ENCODE measurements around the gene LAMA1. TPM values are rescaled to one million over a fixed set of nuclear protein-coding genes. Genes with fewer than 3 reads are reported as not detected.

LAMA1 gene
- total RNA-seq, 1 donor = 20.7 TPM

DNA sequence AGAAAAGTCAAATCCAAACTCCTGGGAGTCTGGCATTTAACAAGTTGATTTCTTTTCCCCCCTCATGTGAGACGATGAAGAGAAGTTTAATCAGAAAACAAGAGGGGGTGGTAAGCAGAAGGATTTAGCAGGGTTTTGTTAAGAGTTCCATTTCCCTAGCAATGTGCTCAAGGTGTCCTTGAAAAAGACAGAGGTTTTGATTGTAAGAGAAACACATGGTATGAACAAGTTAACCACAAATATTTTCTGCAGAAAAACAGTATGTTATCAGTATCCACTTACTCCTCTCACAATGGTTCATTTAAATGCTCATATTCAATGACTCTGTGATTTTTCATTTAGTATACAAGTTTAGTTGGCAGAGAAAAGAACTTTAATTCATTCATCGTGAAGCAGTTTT lies 26.8 kb downstream of the LAMA1 start:
- DNase-seq (ENCODE audit: low read depth) = peak; percentile 2
- no peak overlapping the region for H3K4me3 ChIP-seq (ENCODE audit: low read depth, low read length)
- TF ChIP-seq, protein P1, sequence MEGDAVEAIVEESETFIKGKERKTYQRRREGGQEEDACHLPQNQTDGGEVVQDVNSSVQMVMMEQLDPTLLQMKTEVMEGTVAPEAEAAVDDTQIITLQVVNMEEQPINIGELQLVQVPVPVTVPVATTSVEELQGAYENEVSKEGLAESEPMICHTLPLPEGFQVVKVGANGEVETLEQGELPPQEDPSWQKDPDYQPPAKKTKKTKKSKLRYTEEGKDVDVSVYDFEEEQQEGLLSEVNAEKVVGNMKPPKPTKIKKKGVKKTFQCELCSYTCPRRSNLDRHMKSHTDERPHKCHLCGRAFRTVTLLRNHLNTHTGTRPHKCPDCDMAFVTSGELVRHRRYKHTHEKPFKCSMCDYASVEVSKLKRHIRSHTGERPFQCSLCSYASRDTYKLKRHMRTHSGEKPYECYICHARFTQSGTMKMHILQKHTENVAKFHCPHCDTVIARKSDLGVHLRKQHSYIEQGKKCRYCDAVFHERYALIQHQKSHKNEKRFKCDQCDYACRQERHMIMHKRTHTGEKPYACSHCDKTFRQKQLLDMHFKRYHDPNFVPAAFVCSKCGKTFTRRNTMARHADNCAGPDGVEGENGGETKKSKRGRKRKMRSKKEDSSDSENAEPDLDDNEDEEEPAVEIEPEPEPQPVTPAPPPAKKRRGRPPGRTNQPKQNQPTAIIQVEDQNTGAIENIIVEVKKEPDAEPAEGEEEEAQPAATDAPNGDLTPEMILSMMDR (IDR thresholded peaks at IDR 0.05; ENCODE audit: insufficient read depth, low read depth, low read length) = no peak

DNA sequence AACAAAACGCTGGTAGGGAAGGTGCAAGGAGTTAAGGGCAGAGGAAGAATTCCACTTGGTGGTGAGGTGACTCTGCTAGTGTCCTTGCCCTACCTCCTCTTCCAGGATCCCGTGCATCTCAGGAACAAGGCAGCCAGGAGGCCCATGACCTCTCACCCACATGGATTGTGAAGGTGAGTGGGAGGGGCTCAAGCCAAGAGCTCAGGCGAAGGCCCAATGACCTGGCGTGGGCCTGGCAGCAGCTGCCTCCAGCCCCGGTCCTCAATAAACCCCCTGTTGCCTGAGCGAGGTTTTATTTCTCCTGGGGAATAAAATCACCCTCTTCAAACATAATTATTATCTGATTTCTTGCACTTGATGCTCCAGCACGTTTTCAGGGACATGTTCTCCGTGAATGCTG lies 28.2 kb downstream of the LAMA1 start:
- DNase-seq (ENCODE audit: low read depth) = no peak
- TF ChIP-seq, protein P1 (IDR thresholded peaks at IDR 0.05; ENCODE audit: insufficient read depth, low read depth, low read length) = no peak
- H3K4me3 ChIP-seq (ENCODE audit: low read depth, low read length) = no peak overlapping the region

DNA sequence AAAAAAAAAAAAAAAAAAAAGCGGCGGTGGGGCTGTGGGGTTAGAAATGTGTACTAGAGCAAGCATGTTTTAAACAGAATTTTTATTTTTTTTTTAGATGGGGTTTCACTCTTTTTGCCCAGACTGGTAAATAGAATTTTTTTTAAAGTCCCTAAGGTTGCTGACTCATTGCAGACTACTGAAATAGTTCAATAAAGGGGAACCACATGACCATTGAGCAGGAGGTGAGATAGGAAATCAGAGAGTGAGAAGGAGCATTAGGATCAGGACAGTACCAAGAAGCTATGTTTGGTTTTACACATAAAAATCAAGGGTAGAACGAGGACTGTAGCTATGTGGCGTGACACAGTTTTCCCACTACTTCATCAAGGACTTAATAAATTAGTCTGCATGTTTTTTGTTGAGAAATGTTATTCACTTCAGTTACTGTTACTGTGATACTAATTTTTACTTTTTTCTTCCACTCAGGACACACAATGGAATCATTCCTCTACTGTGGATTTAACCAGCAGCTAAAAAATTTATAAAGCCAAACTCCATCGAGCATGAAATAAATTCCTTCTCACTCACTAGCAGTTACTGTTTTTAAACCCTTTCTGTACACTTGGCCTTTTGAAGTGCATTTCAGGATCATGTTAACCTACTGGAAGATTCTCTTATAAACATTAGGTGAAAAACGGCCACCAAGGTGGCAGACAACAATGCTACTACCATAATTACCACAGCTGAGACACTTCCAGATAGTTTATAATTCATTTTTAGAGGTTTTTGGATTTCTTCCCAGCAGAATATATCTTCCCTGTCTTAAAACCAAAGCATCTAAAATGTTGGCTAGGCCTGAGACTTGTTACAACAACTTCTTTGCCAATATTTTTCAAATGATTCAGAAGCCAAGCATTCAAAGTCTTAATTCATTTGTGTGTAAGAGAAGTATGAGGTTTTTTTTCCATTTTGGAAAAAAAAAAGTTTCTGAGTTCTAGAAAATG lies 33.2 kb downstream of the LAMA1 start:
- H3K4me3 ChIP-seq (ENCODE audit: low read depth, low read length) = no peak overlapping the region
- TF ChIP-seq, protein P1 (IDR thresholded peaks at IDR 0.05; ENCODE audit: insufficient read depth, low read depth, low read length) = no peak
- DNase-seq (ENCODE audit: low read depth) = peak; percentile 85

DNA sequence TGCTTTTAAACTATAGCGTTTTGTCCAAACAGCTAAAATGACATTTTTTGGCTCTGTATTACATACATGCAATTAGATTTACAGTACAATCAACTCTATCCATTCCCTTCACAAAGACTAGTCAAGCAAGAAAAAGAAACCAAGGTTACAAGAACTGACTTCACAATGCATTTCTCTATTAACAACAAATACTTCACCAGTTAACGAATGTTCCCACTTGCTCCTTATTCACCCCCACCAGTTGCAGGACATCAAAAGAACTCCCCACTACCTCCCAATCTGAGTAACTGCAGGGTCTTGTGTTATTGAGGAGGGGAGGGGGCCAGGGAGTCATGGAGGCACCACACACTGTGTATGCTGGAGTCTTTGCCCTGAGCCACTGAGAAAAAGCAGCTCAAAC lies 34.9 kb downstream of the LAMA1 start:
- H3K4me3 ChIP-seq (ENCODE audit: low read depth, low read length) = no peak overlapping the region
- DNase-seq (ENCODE audit: low read depth) = no peak
- TF ChIP-seq, protein P1 (IDR thresholded peaks at IDR 0.05; ENCODE audit: insufficient read depth, low read depth, low read length) = no peak

DNA sequence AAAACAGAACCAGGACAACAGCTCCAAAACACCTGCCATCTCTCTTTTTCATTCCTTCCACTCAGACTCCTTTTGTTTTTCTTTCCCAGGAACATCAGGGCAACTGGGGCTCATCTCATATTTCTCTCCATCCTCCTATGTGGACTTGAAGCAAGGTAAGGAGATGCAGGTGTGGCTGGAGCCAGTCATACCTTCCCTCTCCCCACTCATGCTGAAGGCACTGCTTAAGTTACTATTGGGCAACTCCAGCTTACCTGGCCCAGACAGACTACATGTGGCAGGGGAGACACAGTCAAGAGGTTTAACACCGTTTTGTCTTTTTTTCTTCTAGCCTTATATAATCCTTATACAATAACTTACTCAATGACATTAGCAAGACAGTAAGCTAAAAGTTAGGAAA lies 38.4 kb downstream of the LAMA1 start:
- no peak overlapping the region for H3K4me3 ChIP-seq (ENCODE audit: low read depth, low read length)
- DNase-seq (ENCODE audit: low read depth) = no peak
- TF ChIP-seq, protein P1 (IDR thresholded peaks at IDR 0.05; ENCODE audit: insufficient read depth, low read depth, low read length) = no peak

DNA sequence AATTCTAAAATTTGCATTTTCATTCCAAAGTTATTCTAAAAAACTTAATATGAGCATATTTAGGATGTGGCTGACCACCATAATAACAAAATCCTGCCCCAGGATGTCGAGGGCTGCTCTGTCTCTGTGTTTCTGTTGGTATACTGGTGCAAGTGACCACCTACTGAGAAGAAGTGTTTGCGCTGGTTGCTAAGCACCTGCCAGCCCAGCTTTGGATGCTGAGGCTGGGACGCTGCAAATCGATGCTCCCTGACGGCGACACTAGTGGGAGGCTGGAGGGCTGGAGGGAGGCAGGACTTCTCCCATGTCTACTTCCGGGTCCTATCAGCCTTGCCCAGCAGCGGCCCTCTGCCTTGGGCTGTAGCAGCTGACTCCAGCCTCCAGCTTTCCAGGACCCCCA lies 45.0 kb downstream of the LAMA1 start:
- no peak for DNase-seq (ENCODE audit: low read depth)
- no peak overlapping the region for H3K4me3 ChIP-seq (ENCODE audit: low read depth, low read length)
- TF ChIP-seq, protein P1 (IDR thresholded peaks at IDR 0.05; ENCODE audit: insufficient read depth, low read depth, low read length) = no peak

Data from fibroblast of villous mesenchyme (primary cell).